A673 (cell line): ENCODE data around the gene PLA2G6. TPM values are rescaled to one million over a fixed set of nuclear protein-coding genes. Genes with fewer than 3 reads are reported as not detected.

Experiments
- BruUV-seq: library from RNA; stranded (reverse); fragments of 400-500 nt; replicated peaks from 2 replicates; lab custom pipeline; 2021; lab: Mats Ljungman, UMichigan
- CTCF ChIA-PET: fragments of 300-600 bp; sonication (Branson Sonifier 250); formaldehyde crosslinking; loops from one replicate; lab custom pipeline; 2022; ENCODE audit warnings: antibody characterized with exemption; lab: Charles Lee
- POLR2A ChIA-PET: fragments of 300-600 bp; sonication (Branson Sonifier 250); formaldehyde crosslinking; loops from one replicate; lab custom pipeline; 2022; ENCODE audit warnings: antibody characterized with exemption; ENCODE audit not compliant: low non-redundant PET; lab: Charles Lee
- DNase-seq: peaks from one replicate; pipeline ENCODE4 v3.0.0-alpha.2; 2015; ENCODE audit warnings: low spot score
- H3K27ac ChIP-seq: fragments of 200-600 bp; sonication (generic); 2 replicates; pipeline ENCODE4 v1.5.1; 2016; ENCODE audit warnings: mixed run types, low read depth, mild to moderate bottlenecking, mixed read lengths, antibody characterized with exemption, low read length; ENCODE audit not compliant: poor library complexity, severe bottlenecking
- H3K27me3 ChIP-seq: fragments of 200-600 bp; sonication (generic); replicated peaks from 2 replicates; pipeline ENCODE4 v1.6.1; 2017; ENCODE audit warnings: mixed run types, low read depth, mild to moderate bottlenecking, mixed read lengths, antibody characterized with exemption, low read length; ENCODE audit not compliant: insufficient read depth, poor library complexity
- H3K36me3 ChIP-seq: fragments of 200-600 bp; sonication (generic); 2 replicates; pipeline ENCODE4 v1.6.1; 2016; ENCODE audit warnings: mixed run types, mild to moderate bottlenecking, mixed read lengths, antibody characterized with exemption, low read length; ENCODE audit not compliant: insufficient read depth, poor library complexity, severe bottlenecking
- H3K4me1 ChIP-seq: fragments of 200-600 bp; sonication (generic); 2 replicates; pipeline ENCODE4 v1.6.1; 2017; ENCODE audit warnings: mixed run types, mild to moderate bottlenecking, mixed read lengths, antibody characterized with exemption, low read length; ENCODE audit not compliant: insufficient read depth, poor library complexity, severe bottlenecking
- H3K4me3 ChIP-seq: fragments of 200-600 bp; sonication (generic); 2 replicates; pipeline ENCODE4 v1.5.1; 2016; ENCODE audit warnings: low read depth, mixed run types, mild to moderate bottlenecking, mixed read lengths, low read length; ENCODE audit not compliant: poor library complexity, severe bottlenecking
- H3K9me3 ChIP-seq: fragments of 200-600 bp; sonication (generic); 2 replicates; pipeline ENCODE4 v1.6.1; 2016; ENCODE audit warnings: mixed run types, low read depth, mild to moderate bottlenecking, mixed read lengths, antibody characterized with exemption, low read length; ENCODE audit not compliant: poor library complexity, severe bottlenecking
- EZH2 ChIP-seq: fragments of 200-600 bp; sonication (generic); IDR thresholded peaks from 2 replicates; pipeline ENCODE4 v1.6.1; 2017; ENCODE audit warnings: borderline replicate concordance, low read depth, mild to moderate bottlenecking, mixed read lengths, antibody characterized with exemption, low read length; ENCODE audit not compliant: poor library complexity, severe bottlenecking
- intact Hi-C: fragments of 100-400 bp; cut with micrococcal nuclease; formaldehyde crosslinking; loops from one replicate; pipeline ENCODE4 v1.10.0; 2022; ENCODE audit not compliant: unreplicated experiment
- total RNA-seq: library from RNA; stranded (reverse); gene quantifications from 2 replicates; pipeline ENCODE4 v1.2.3, GENCODE V29; 2021
- TF ChIP-seq, protein P1 (sequence below): fragments of 300-800, 200-600 bp; sonication (generic); conservative IDR thresholded peaks from 2 replicates; pipeline ENCODE4 v1.5.1; 2017; ENCODE audit warnings: low read depth, mild to moderate bottlenecking, antibody characterized with exemption, low read length, moderate library complexity, mixed read lengths

Gene PLA2G6
- total RNA-seq, 1 experiment from 2014 or later = 31.8 TPM

DNA sequence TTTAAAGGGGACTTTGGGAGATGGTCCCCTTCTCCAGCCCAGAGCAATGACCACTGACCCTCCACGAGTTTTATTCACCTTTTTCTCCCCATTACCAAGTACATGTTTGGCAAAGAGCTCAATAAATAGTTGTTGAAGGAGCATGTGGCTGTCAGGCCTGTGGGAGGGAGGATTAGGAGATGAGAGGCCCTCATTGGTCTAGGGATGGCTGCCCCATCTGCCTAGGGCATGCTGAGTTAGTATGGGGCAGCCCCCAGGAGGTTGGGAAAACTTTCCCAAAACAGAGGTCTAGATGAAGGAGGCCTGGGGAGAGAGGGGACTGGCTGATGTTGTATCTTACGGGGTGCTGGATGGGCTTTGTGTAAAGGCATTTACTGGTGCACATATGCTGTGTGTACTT, 30.8 kb upstream of the PLA2G6 start:
- peaks cover 4% of the 10 kb centered on the region for H3K4me1 ChIP-seq
- intact Hi-C loops = no loop called here
- ChIA-PET CTCF (no interaction called here), POLR2A (no interaction called here)
- no peaks in the 10 kb centered on the region for H3K27me3 ChIP-seq
- DNase-seq = no peak
- no peak for TF ChIP-seq EZH2
- TF ChIP-seq, protein P1, sequence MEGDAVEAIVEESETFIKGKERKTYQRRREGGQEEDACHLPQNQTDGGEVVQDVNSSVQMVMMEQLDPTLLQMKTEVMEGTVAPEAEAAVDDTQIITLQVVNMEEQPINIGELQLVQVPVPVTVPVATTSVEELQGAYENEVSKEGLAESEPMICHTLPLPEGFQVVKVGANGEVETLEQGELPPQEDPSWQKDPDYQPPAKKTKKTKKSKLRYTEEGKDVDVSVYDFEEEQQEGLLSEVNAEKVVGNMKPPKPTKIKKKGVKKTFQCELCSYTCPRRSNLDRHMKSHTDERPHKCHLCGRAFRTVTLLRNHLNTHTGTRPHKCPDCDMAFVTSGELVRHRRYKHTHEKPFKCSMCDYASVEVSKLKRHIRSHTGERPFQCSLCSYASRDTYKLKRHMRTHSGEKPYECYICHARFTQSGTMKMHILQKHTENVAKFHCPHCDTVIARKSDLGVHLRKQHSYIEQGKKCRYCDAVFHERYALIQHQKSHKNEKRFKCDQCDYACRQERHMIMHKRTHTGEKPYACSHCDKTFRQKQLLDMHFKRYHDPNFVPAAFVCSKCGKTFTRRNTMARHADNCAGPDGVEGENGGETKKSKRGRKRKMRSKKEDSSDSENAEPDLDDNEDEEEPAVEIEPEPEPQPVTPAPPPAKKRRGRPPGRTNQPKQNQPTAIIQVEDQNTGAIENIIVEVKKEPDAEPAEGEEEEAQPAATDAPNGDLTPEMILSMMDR = no peak
- BruUV-seq = no TSS peak
- no peaks in the 10 kb centered on the region for H3K36me3 ChIP-seq
- H3K27ac ChIP-seq = no peak overlapping the region
- H3K4me3 ChIP-seq = no peak overlapping the region
- no peaks in the 10 kb centered on the region for H3K9me3 ChIP-seq

GRCh38 chr22:38211556-38211955, 29.9 kb upstream of the PLA2G6 start:
- ChIA-PET CTCF (no interaction called here), POLR2A (no interaction called here)
- intact Hi-C loops = no loop called here
- Histone ChIP-seq H3K27ac (no peak overlapping the region), H3K36me3 (no peaks in the 10 kb centered on the region), H3K9me3 (no peaks in the 10 kb centered on the region), H3K4me1 (peaks cover 4% of the 10 kb centered on the region), H3K27me3 (no peaks in the 10 kb centered on the region), H3K4me3 (no peak overlapping the region)
- BruUV-seq = no TSS peak
- TF ChIP-seq, protein P1 = no peak
- TF ChIP-seq EZH2 = no peak
- no peak for DNase-seq

DNA sequence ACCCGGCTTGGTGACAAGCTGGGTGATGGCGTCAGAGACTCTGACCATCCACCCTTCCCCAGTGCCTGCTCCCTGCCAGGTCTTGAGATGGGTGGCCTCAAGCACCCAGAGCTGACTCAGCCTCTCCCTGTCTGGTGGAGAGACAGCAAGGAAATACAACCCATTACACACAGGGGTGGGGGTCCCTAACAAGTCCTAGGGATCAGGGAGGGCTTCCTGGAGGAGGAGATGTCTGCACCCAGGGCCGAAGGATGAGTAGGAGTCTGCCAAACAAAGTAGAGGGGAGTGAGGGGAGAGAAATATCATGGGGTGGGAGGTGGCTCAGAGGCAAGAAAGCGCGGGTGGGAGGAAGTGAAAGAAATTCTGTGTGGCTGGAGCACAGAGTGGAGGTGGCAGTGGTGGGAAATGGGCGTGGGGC, 26.9 kb upstream of the PLA2G6 start:
- no TSS peak for BruUV-seq
- H3K27me3 ChIP-seq = no peaks in the 10 kb centered on the region
- intact Hi-C loops = no loop called here
- H3K36me3 ChIP-seq = no peaks in the 10 kb centered on the region
- ChIA-PET POLR2A (no interaction called here), CTCF (no interaction called here)
- TF ChIP-seq EZH2 = no peak
- TF ChIP-seq, protein P1 = no peak
- DNase-seq = no peak
- H3K4me3 ChIP-seq = no peak overlapping the region
- H3K27ac ChIP-seq = no peak overlapping the region
- no peaks in the 10 kb centered on the region for H3K9me3 ChIP-seq
- H3K4me1 ChIP-seq = no peaks in the 10 kb centered on the region
